Esophagus muscularis mucosa (tissue), 4 donors: ENCODE data around the gene DPF1. TPM values are rescaled to one million over a fixed set of nuclear protein-coding genes. Genes with fewer than 3 reads are reported as not detected.
"Not testable (repeated sequence)": the region's sequence is repeated elsewhere in the genome, so short reads cannot be mapped to it uniquely, and the experiment has no call there.

Experiments used
- DNase-seq: peaks from one replicate; pipeline ENCODE4 v3.0.0-alpha.2; 2017; ENCODE audit errors: extremely low spot score
- H3K27ac ChIP-seq, 4 donors: fragments of 200-600 bp; sonication (generic); replicated peaks in 1 of 4; 1 replicate in 3 of 4; 2 replicates in 1 of 4; pipeline ENCODE4 v1.5.1; 2016 to 2019; ENCODE audit warnings: mild to moderate bottlenecking in 1 of 4
- H3K27me3 ChIP-seq, 4 donors: fragments of 200-600 bp; sonication (generic); one replicate each; pipeline versions ENCODE4 v1.5.1 to v1.6.0; 2016 to 2019
- H3K36me3 ChIP-seq, 4 donors: fragments of 200-600 bp; sonication (generic); one replicate each; pipeline ENCODE4 v1.5.1; 2016 to 2019
- H3K4me1 ChIP-seq, 4 donors: fragments of 200-600 bp; sonication (generic); one replicate each; pipeline ENCODE4 v1.5.1; 2016 to 2019
- H3K4me3 ChIP-seq, 4 donors: fragments of 200-600 bp; sonication (generic); 1 replicate in 2 of 4; 2 replicates in 2 of 4; pipeline ENCODE4 v1.5.1; 2016 to 2019; ENCODE audit warnings: mild to moderate bottlenecking in 4 of 4, moderate library complexity in 1 of 4
- H3K9me3 ChIP-seq, 4 donors: fragments of 200-600 bp; sonication (generic); 1 replicate in 3 of 4; 2 replicates in 1 of 4; pipeline ENCODE4 v1.5.1; 2016 to 2019
- CTCF ChIP-seq, 3 experiments: fragments of 200-600 bp in 2 of 3; fragments of 450-650 bp in 1 of 3; sonication (generic) in 2 of 3; IDR thresholded peaks; one replicate each; pipeline ENCODE4 v1.5.1; 2017 to 2019; ENCODE audit warnings: antibody characterized with exemption in 3 of 3, mild to moderate bottlenecking in 2 of 3, moderate library complexity in 1 of 3
- EP300 ChIP-seq: sonication (generic); formaldehyde crosslinking; IDR thresholded peaks from one replicate; pipeline ENCODE4 v1.6.1; 2017; ENCODE audit warnings: antibody characterized with exemption
- POLR2A ChIP-seq: fragments of 450-650 bp; IDR thresholded peaks from one replicate; pipeline ENCODE4 v1.6.1; 2017; ENCODE audit warnings: antibody characterized with exemption, moderate library complexity, mild to moderate bottlenecking, low read depth
- POLR2AphosphoS5 ChIP-seq, 2 donors: sonication (generic); formaldehyde crosslinking; IDR thresholded peaks; one replicate each; pipeline ENCODE4 v1.6.1; 2017; ENCODE audit warnings: antibody characterized with exemption in 2 of 2
- WGBS: methylation state at CpG from one replicate; pipeline ENCODE4 v1.1.5; 2018; 5-methylcytosine and 5-hydroxymethylcytosine counted together
- intact Hi-C: fragments of 100-400 bp; cut with DNase I; formaldehyde crosslinking; loops from one replicate; pipeline ENCODE4 v1.15.1; 2023
- total RNA-seq, 4 donors: library from RNA; depleted of rRNA; stranded (reverse); fragments of >200 nt; gene quantifications; one replicate each; pipeline versions ENCODE4 v1.1.0 to v1.2.1, GENCODE V29; 2016

Gene DPF1
- total RNA-seq, 4 donors from 2014 or later = 0.17 to 0.83 TPM; not detected in 2

- intact Hi-C loops = no loop called here
- peaks cover 18 to 100% (median 68%) of the 10 kb centered on the region in 4 donors for H3K27me3 ChIP-seq
- TF ChIP-seq POLR2A = no peak
- TF ChIP-seq CTCF (IDR thresholded peaks at IDR 0.05) = no peak
- TF ChIP-seq EP300 = no peak
- TF ChIP-seq POLR2AphosphoS5 (IDR thresholded peaks at IDR 0.05) = no peak
- H3K36me3 ChIP-seq = no peaks in the 10 kb centered on the region
- no peak for DNase-seq
- no peaks in the 10 kb centered on the region for H3K9me3 ChIP-seq
- peaks cover 22 to 30% (median 26%) of the 10 kb centered on the region in 4 donors for H3K4me1 ChIP-seq
- H3K4me3 ChIP-seq = peak overlapping the region in 2 of 4 donors; percentile 12 to 22
- H3K27ac ChIP-seq = no peak overlapping the region
- 2% methylated on average over 63 of the region's 80 CpGs for WGBS
Measured at GRCh38 chr19:38228491-38229439, 4.7 kb upstream of the DPF1 start.

- 28% methylated on average over 12 of the region's 16 CpGs for WGBS
- H3K27me3 ChIP-seq = peaks cover 18 to 100% (median 73%) of the 10 kb centered on the region in 4 donors
Measured at GRCh38 chr19:38228005-38228377, 4.0 kb upstream of the DPF1 start.

GRCh38 chr19:38227287-38228004 lies 3.4 kb upstream of the DPF1 start:
- Histone ChIP-seq H3K36me3 (no peaks in the 10 kb centered on the region), H3K27me3 (peaks cover 18 to 100% (median 74%) of the 10 kb centered on the region in 4 donors), H3K9me3 (no peaks in the 10 kb centered on the region), H3K4me3 (no peak overlapping the region), H3K4me1 (peaks cover 23 to 34% (median 29%) of the 10 kb centered on the region in 4 donors), H3K27ac (no peak overlapping the region)
- TF ChIP-seq POLR2AphosphoS5 (IDR thresholded peaks at IDR 0.05) (no peak), EP300 (no peak), CTCF (IDR thresholded peaks at IDR 0.05) (no peak), POLR2A (no peak)
- WGBS = 79% methylated on average over 9 of the region's 11 CpGs
- intact Hi-C loops = no loop called here
- DNase-seq = no peak

More at GRCh38 chr19:38228005-38228377, 4.0 kb upstream of the DPF1 start:
- Histone ChIP-seq H3K36me3 (no peaks in the 10 kb centered on the region), H3K9me3 (no peaks in the 10 kb centered on the region), H3K27ac (no peak overlapping the region), H3K4me1 (peaks cover 23 to 34% (median 29%) of the 10 kb centered on the region in 4 donors), H3K4me3 (peak overlapping the region in 1 of 4 donors; percentile 12)
- TF ChIP-seq CTCF (IDR thresholded peaks at IDR 0.05) (no peak), EP300 (no peak), POLR2AphosphoS5 (IDR thresholded peaks at IDR 0.05) (no peak), POLR2A (no peak)
- intact Hi-C loops = no loop called here
- DNase-seq = no peak

- H3K36me3 ChIP-seq, H3K9me3 ChIP-seq, H3K27ac ChIP-seq, H3K4me3 ChIP-seq, intact Hi-C loops, DNase-seq: not testable (repeated sequence)
- H3K27me3 ChIP-seq = peaks cover 16 to 96% (median 71%) of the 10 kb centered on the region in 4 donors
- 94% methylated on average over 6 of the region's 6 CpGs for WGBS
- H3K4me1 ChIP-seq = peaks cover 23 to 32% (median 29%) of the 10 kb centered on the region in 4 donors
Measured at GRCh38 chr19:38224863-38225218, 819 bp upstream of the DPF1 start.

- peaks cover 7 to 96% (median 63%) of the 10 kb centered on the region in 4 donors for H3K27me3 ChIP-seq
Measured at GRCh38 chr19:38223617-38224013, 407 bp downstream of the DPF1 start.

More at GRCh38 chr19:38223617-38224013, 407 bp downstream of the DPF1 start:
- no peak overlapping the region for H3K27ac ChIP-seq
- TF ChIP-seq POLR2A (no peak), POLR2AphosphoS5 (IDR thresholded peaks at IDR 0.05) (no peak), CTCF (IDR thresholded peaks at IDR 0.05) (no peak), EP300 (no peak)
- peak overlapping the region; percentile 37 to 54 (median 43) for H3K4me3 ChIP-seq
- peaks cover 16 to 20% (median 18%) of the 10 kb centered on the region in 4 donors for H3K4me1 ChIP-seq
- intact Hi-C loops = no loop called here
- 18% methylated on average over 5 of the region's 13 CpGs for WGBS
- H3K9me3 ChIP-seq = no peaks in the 10 kb centered on the region
- no peaks in the 10 kb centered on the region for H3K36me3 ChIP-seq
- no peak for DNase-seq
